ENCODE results near the gene MAB21L4.

DNA sequence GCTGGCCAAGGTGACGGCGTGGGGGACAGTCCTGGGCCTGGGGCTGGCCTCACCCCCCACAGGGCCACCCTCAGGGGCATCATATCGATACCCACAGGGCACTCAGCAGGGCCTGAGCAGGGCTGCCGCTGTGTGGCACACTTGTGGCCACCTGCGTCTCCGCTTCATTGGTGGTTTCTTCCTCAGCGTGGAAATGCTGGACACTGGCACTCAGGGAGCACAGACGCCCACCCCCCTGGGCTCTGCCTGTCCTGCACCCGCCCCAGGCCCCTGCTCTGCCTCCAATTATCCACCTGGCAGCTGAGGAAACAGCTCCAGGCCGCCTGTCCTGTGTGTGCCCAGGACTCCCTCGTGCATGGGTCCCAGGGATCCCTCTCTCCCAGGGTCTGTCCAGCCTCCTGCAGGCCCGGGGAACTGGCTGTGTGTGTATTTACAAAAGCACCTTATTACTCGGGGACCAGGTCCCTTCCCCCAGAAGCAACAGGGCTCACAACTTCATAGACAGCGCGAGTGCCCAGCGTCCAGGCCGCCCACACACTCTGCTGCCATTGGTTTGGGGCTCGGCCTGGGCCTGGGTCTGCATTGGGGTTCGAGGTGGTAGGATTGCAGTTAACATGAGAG, 23.3 kb upstream of the MAB21L4 start:
- no peak for TF ChIP-seq EZH2 (IDR thresholded peaks at IDR 0.05)
- no peak for TF ChIP-seq POLR2AphosphoS5 (IDR thresholded peaks at IDR 0.05; ENCODE audit: borderline replicate concordance, low read depth, low read length)
